Measurements from ENCODE around the gene KIRREL2. TPM values are rescaled to one million over a fixed set of nuclear protein-coding genes. Genes with fewer than 3 reads are reported as not detected.

KIRREL2 gene
- 0.42 TPM in 1 of 2 replicates, not detected in the other for total RNA-seq (2011; cell fraction: chromatin; rRNA removed; ENCODE audit: low replicate concordance)
- 0.26 and 0.50 TPM in 2 replicates for total RNA-seq (2011; cell fraction: nucleolus; rRNA removed)
- 0.15 and 0.23 TPM in 2 replicates for total RNA-seq (2011; cell fraction: nucleoplasm; rRNA removed)
- total RNA-seq (2014; rRNA removed) (not detected in 2 replicates), total RNA-seq (2014; rRNA removed; fragmentation: Illumina TruSeq; extraction: Trizol) (not detected in 2 replicates), total RNA-seq (2015; rRNA removed; fragmentation: Illumina TruSeq; extraction: Trizol) (0.04 and 0.07 TPM in 2 replicates), total RNA-seq (2021) (0.09 and 0.16 TPM in 2 replicates), polyA plus RNA-seq (2011; rRNA removed) (0.08 and 0.10 TPM in 2 replicates), polyA plus RNA-seq (2014; fragmentation: Illumina TruSeq; extraction: Trizol) (0.04 TPM in 1 of 2 replicates, not detected in the other), polyA plus RNA-seq (2014; fragmentation: Nextera tagmentation; extraction: Ambion mirVana) (under 1 TPM in 1 of 2 experiments, not detected in 1; 0.01 TPM), polyA plus RNA-seq (2014; rRNA removed) (0.11 and 0.12 TPM in 2 replicates), polyA minus RNA-seq (2011; rRNA and poly(A)+ RNA removed) (0.07 TPM in 1 of 2 replicates, not detected in the other), Bru-seq, nascent RNA (percentile 15 among the genes with signal in this experiment), BruChase-seq, experiment 1, labeled RNA remaining after a 2-hour chase (not detected), BruChase-seq, experiment 2, labeled RNA remaining after a 6-hour chase (percentile 9 among the genes with signal in this experiment)
- polyA plus RNA-seq (2011; cell fraction: cytosol; rRNA removed) = 0.07 and 0.13 TPM in 2 replicates
- polyA plus RNA-seq (2011; cell fraction: nucleus; rRNA removed) = 0.22 and 0.41 TPM in 2 replicates
- polyA plus RNA-seq (2012) = 0.05 and 0.11 TPM in 2 replicates
- polyA minus RNA-seq (2011; cell fraction: cytosol; rRNA and poly(A)+ RNA removed) = not detected in 2 replicates
- 0.13 TPM in 1 of 2 replicates, not detected in the other for polyA minus RNA-seq (2011; cell fraction: nucleus; rRNA and poly(A)+ RNA removed)
- long read RNA-seq, experiment 1 = 0 reads
- long read RNA-seq, experiment 2 = 0 reads
- long read RNA-seq, experiment 3 = 0 reads

GRCh38 chr19:35856546-35857149 lies at the start of gene KIRREL2:
Gene KIRREL2, plus strand, starts transcription at chr19:35856911. Its CDS starts 209 bp downstream, at chr19:35857120.
- Histone ChIP-seq H3K4me1 (replicated peaks in 1 of 2; ENCODE audit: control insufficient read depth in 2 of 2, insufficient read depth in 2 of 2, low read length in 2 of 2) (peaks cover 12 to 41% of the 10 kb centered on the region in 2 experiments), H3K9me1 (ENCODE audit: control insufficient read depth, insufficient read depth, low read length) (no peaks in the 10 kb centered on the region), H3K27ac (ENCODE audit: extremely low read depth, low read depth, low read length) (no peak within 1 kb of the TSS), H3K4me2 (ENCODE audit: insufficient read depth, low read length) (peak within 1 kb of the TSS; percentile 11; the same call in 1 of the 2 replicates), H3K9me3 (replicated peaks; ENCODE audit: control insufficient read depth, insufficient read depth, low read depth, low read length) (peaks cover 5% of the 10 kb centered on the region; the same call in 1 of the 2 replicates), H2AFZ (ENCODE audit: low read depth, low read length) (peak within 1 kb of the TSS; percentile 54), H3K4me3 (peak within 1 kb of the TSS; percentile 29), H3K9ac (ENCODE audit: insufficient read depth in 1 of 2, low read depth in 2 of 2, low read length in 2 of 2) (peak within 1 kb of the TSS in 1 of 2 experiments; percentile 83; a peak in 2 of 4 replicates), H3K27me3 (ENCODE audit: control insufficient read depth in 2 of 2, insufficient read depth in 2 of 2, low read length in 2 of 2) (peaks cover 16 to 64% of the 10 kb centered on the region in 2 experiments; a peak in 4 of 5 replicates), H3K36me3 (ENCODE audit: control insufficient read depth, insufficient read depth, low read length) (no peaks in the 10 kb centered on the region), H3K79me2 (ENCODE audit: control insufficient read depth, insufficient read depth, low read length) (no peaks in the 10 kb centered on the region), H4K20me1 (replicated peaks; ENCODE audit: control insufficient read depth, insufficient read depth, low read length) (peaks cover 8% of the 10 kb centered on the region; the same call in 1 of the 2 replicates)
- ChIA-PET POLR2A (interaction anchor here (0.6 to 1.4 kb wide), 3 partner anchors 14 to 208 kb away, joined by 3 to 6 read pairs (median 4); partner anchors contain the start of gene COX6B1), CTCF (ENCODE audit: low intra/inter-chr PET ratio) (no interaction called here)
- DNase-seq (ENCODE audit: extremely low read depth in 1 of 4, low spot score in 3 of 4) = peak in 1 of 4 experiments; percentile 41
- ATAC-seq = peak; percentile 30; the same call in 1 of the 3 replicates
- 4% methylated on average over 32 of the region's 42 CpGs for WGBS (ENCODE audit: insufficient coverage, low coverage, missing lambda C conversion rate)
- peak; percentile 22; the same call in 1 of the 2 replicates for TF ChIP-seq ZBTB7A (IDR thresholded peaks at IDR 0.05; ENCODE audit: borderline replicate concordance, control insufficient read depth, low read depth, low read length)
- TF ChIP-seq RBM14 (IDR thresholded peaks at IDR 0.05; ENCODE audit: borderline replicate concordance, insufficient read depth, low read depth, low read length) = 0 out of 2 replicates have a peak, but pooled peaks have one; percentile 28
- TF ChIP-seq KHSRP (IDR thresholded peaks at IDR 0.05) = no peak
- intact Hi-C loops (cut with micrococcal nuclease) (no loop called here), in situ Hi-C loops (cut with MboI) (no loop called here)
- no peak for FAIRE-seq
- BruUV-seq (replicated peaks) = no TSS peak
